Measurements from ENCODE around the gene KYAT1. TPM values are rescaled to one million over a fixed set of nuclear protein-coding genes. Genes with fewer than 3 reads are reported as not detected.
"Not testable (repeated sequence)": the region's sequence is repeated elsewhere in the genome, so short reads cannot be mapped to it uniquely, and the experiment has no call there.

KYAT1 gene
- polyA plus RNA-seq, 1 donor (not counting 4 experiments of a cell fraction or from before 2014, with no cell fraction given): 10.9 TPM

DNA sequence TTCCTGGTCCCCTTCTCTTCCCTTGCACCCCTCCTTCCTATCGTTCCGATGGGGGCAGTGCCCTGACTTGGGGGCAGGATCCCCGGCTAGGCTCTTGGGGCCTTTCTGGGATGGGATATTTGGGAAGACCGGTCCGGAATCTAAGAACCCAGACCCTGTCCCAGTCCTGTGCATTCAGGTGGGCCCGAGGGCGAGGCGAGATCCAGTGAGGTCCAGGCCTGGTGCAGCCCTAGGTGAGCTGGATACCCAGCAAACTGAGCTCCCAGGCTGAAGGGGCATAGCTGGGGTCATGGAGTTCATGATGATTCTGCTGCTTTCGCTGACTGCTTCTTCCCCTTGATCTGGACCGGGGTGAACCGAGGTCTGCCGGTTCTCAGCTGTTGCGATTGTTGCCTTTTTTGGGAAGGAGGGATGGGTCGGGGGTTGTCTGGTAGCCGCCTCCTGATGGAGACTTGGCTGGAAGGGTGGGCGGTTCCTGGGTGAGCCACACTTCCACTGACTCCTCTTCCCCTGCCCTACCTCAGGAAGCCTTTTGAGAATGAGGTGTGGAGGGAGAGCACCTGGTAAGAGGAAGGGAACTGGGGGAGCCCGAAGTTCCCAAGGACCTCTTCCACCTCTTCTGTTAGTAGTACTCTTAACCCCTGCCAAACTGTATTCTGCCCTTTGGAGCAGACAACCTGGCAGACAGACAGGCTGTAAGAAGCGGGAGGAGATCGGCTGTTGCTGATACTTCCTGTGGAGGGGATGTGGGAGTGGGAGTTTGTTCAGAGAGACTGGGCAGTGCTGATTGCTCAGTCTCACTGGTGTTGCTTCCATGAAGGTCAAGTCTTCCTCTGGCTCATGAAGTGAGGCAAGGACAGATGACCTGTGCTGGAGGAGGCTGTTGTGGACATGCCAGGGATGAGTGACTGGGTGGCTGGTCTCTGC, 1.2 kb upstream of the KYAT1 start:
- dilution Hi-C loops (cut with MboI; ENCODE audit: extremely low pct_ligation_motif_present, low sequenced_read_pairs): no loop called here
- H3K9ac ChIP-seq (ENCODE audit: control insufficient read depth, extremely low read depth, insufficient read depth, low read length): peak overlapping the region; percentile 85
- H3K4me1 ChIP-seq (ENCODE audit: control insufficient read depth, extremely low read depth, insufficient read depth, low read length): peaks cover 57% of the 10 kb centered on the region
- H3K36me3 ChIP-seq (ENCODE audit: control insufficient read depth in 2 of 2, extremely low read depth in 1 of 2, insufficient read depth in 2 of 2, low read length in 2 of 2): peaks cover 18 to 19% of the 10 kb centered on the region in 2 experiments
- DNase-seq (ENCODE audit: low read depth, low spot score): no peak
- H3K4me2 ChIP-seq (ENCODE audit: control insufficient read depth, extremely low read depth, insufficient read depth, low read depth, low read length): peak overlapping the region; percentile 100
- FAIRE-seq: no peak
- peaks cover 4% of the 10 kb centered on the region for H3K9me1 ChIP-seq (ENCODE audit: control insufficient read depth, extremely low read depth, insufficient read depth, low read length)
- H3K27me3 ChIP-seq (ENCODE audit: control insufficient read depth, extremely low read depth, insufficient read depth, low read length): no peaks in the 10 kb centered on the region
- H3K9me3 ChIP-seq (ENCODE audit: control insufficient read depth, low read depth, low read length): no peaks in the 10 kb centered on the region
- no peak overlapping the region for H2AFZ ChIP-seq (ENCODE audit: control insufficient read depth, low read length)
- H3K4me3 ChIP-seq (ENCODE audit: control insufficient read depth in 2 of 3, extremely low read depth in 1 of 3, insufficient read depth in 2 of 3, low read depth in 1 of 3, low read length in 3 of 3): peak overlapping the region; percentile 92 to 100 (median 99)
- H3K79me2 ChIP-seq (ENCODE audit: control insufficient read depth, insufficient read depth, low read length): peaks cover 78% of the 10 kb centered on the region
- peaks cover 5% of the 10 kb centered on the region for H4K20me1 ChIP-seq (ENCODE audit: control insufficient read depth, extremely low read depth, insufficient read depth, low read length)
- TF ChIP-seq, protein P1, sequence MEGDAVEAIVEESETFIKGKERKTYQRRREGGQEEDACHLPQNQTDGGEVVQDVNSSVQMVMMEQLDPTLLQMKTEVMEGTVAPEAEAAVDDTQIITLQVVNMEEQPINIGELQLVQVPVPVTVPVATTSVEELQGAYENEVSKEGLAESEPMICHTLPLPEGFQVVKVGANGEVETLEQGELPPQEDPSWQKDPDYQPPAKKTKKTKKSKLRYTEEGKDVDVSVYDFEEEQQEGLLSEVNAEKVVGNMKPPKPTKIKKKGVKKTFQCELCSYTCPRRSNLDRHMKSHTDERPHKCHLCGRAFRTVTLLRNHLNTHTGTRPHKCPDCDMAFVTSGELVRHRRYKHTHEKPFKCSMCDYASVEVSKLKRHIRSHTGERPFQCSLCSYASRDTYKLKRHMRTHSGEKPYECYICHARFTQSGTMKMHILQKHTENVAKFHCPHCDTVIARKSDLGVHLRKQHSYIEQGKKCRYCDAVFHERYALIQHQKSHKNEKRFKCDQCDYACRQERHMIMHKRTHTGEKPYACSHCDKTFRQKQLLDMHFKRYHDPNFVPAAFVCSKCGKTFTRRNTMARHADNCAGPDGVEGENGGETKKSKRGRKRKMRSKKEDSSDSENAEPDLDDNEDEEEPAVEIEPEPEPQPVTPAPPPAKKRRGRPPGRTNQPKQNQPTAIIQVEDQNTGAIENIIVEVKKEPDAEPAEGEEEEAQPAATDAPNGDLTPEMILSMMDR (optimal IDR thresholded peaks at IDR 0.05 in 1 of 3, IDR thresholded peaks at IDR 0.05 in 1 of 3, conservative IDR thresholded peaks at IDR 0.05 in 1 of 3; ENCODE audit: extremely low read depth in 1 of 3, insufficient read depth in 2 of 3, low read length in 3 of 3): no peak
- TF ChIP-seq EZH2 (IDR thresholded peaks at IDR 0.05; ENCODE audit: low read length): no peak
- H3K27ac ChIP-seq (ENCODE audit: control insufficient read depth, insufficient read depth, low read length): peak overlapping the region; percentile 85

DNA sequence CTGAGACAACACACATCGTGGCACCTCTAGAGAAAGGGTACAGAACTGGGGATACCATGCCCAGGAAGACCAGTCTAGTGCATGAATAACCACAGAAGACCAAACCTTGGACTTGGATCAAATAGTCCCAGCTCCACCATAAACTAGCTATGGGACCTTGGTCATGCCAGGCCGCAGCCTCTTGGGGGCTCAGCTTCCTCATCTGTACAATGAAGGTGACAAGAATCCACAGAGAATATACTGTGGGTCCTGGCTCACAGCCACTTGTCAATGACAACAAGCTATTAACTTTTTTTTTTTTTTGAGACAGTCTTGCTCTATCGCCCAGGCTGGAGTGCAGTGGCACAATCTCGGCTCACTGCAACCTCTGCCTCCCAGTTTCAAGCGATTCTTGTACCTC, 3.9 kb downstream of the KYAT1 start:
- no peak for FAIRE-seq
- dilution Hi-C loops (cut with MboI; ENCODE audit: extremely low pct_ligation_motif_present, low sequenced_read_pairs): no loop called here
- peaks cover 23% of the 10 kb centered on the region for H3K4me1 ChIP-seq (ENCODE audit: control insufficient read depth, extremely low read depth, insufficient read depth, low read length)

DNA sequence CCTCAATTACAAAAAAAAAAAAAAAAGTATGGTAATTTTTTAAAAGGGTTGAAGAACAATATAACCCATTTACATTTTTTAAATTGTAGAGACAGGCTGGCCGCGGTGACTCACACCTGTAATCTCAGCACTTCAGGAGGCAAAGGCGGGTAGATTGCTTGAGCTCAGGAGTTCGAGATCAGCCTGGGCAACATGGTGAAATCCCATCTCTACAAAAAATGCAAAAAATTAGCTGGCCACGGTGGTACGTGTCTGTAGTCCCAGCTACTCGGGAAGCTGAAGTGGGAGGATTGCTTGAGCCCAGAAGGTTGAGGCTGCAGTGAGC, 10.8 kb downstream of the KYAT1 start:
- dilution Hi-C loops (cut with MboI; ENCODE audit: extremely low pct_ligation_motif_present, low sequenced_read_pairs); FAIRE-seq; H3K9me1 ChIP-seq (ENCODE audit: control insufficient read depth, extremely low read depth, insufficient read depth, low read length); H3K9ac ChIP-seq (ENCODE audit: control insufficient read depth, extremely low read depth, insufficient read depth, low read length); H3K4me3 ChIP-seq (ENCODE audit: control insufficient read depth in 2 of 3, extremely low read depth in 1 of 3, insufficient read depth in 2 of 3, low read depth in 1 of 3, low read length in 3 of 3); H3K4me2 ChIP-seq (ENCODE audit: control insufficient read depth, extremely low read depth, insufficient read depth, low read depth, low read length); H3K4me1 ChIP-seq (ENCODE audit: control insufficient read depth, extremely low read depth, insufficient read depth, low read length); H3K36me3 ChIP-seq (ENCODE audit: control insufficient read depth in 2 of 2, extremely low read depth in 1 of 2, insufficient read depth in 2 of 2, low read length in 2 of 2); H3K9me3 ChIP-seq (ENCODE audit: control insufficient read depth, low read depth, low read length); H3K79me2 ChIP-seq (ENCODE audit: control insufficient read depth, insufficient read depth, low read length); H2AFZ ChIP-seq (ENCODE audit: control insufficient read depth, low read length); H3K27me3 ChIP-seq (ENCODE audit: control insufficient read depth, extremely low read depth, insufficient read depth, low read length); H4K20me1 ChIP-seq (ENCODE audit: control insufficient read depth, extremely low read depth, insufficient read depth, low read length); DNase-seq (ENCODE audit: low read depth, low spot score); H3K27ac ChIP-seq (ENCODE audit: control insufficient read depth, insufficient read depth, low read length): not testable (repeated sequence)

More for the DNA sequence above, 3.9 kb downstream of the KYAT1 start:
- no peak overlapping the region for H3K4me3 ChIP-seq (ENCODE audit: control insufficient read depth in 2 of 3, extremely low read depth in 1 of 3, insufficient read depth in 2 of 3, low read depth in 1 of 3, low read length in 3 of 3)
- H3K9me3 ChIP-seq (ENCODE audit: control insufficient read depth, low read depth, low read length): no peaks in the 10 kb centered on the region
- H3K79me2 ChIP-seq (ENCODE audit: control insufficient read depth, insufficient read depth, low read length): peaks cover 46% of the 10 kb centered on the region
- DNase-seq (ENCODE audit: low read depth, low spot score): no peak
- no peaks in the 10 kb centered on the region for H4K20me1 ChIP-seq (ENCODE audit: control insufficient read depth, extremely low read depth, insufficient read depth, low read length)
- no peaks in the 10 kb centered on the region for H3K27me3 ChIP-seq (ENCODE audit: control insufficient read depth, extremely low read depth, insufficient read depth, low read length)
- TF ChIP-seq, protein P1 (optimal IDR thresholded peaks at IDR 0.05 in 1 of 3, IDR thresholded peaks at IDR 0.05 in 1 of 3, conservative IDR thresholded peaks at IDR 0.05 in 1 of 3; ENCODE audit: extremely low read depth in 1 of 3, insufficient read depth in 2 of 3, low read length in 3 of 3): no peak
- no peak for TF ChIP-seq EZH2 (IDR thresholded peaks at IDR 0.05; ENCODE audit: low read length)
- no peak overlapping the region for H3K27ac ChIP-seq (ENCODE audit: control insufficient read depth, insufficient read depth, low read length)
- H3K36me3 ChIP-seq (ENCODE audit: control insufficient read depth in 2 of 2, extremely low read depth in 1 of 2, insufficient read depth in 2 of 2, low read length in 2 of 2): peaks cover 0 to 3% of the 10 kb centered on the region in 2 experiments
- H3K9me1 ChIP-seq (ENCODE audit: control insufficient read depth, extremely low read depth, insufficient read depth, low read length): no peaks in the 10 kb centered on the region
- H3K9ac ChIP-seq (ENCODE audit: control insufficient read depth, extremely low read depth, insufficient read depth, low read length): no peak overlapping the region
- no peak overlapping the region for H3K4me2 ChIP-seq (ENCODE audit: control insufficient read depth, extremely low read depth, insufficient read depth, low read depth, low read length)
- no peak overlapping the region for H2AFZ ChIP-seq (ENCODE audit: control insufficient read depth, low read length)

Data from keratinocyte (primary cell).